HG03342 (cell line): ENCODE measurements around the gene MAPK4.
A peak's percentile ranks its signal among the peaks of the same experiment; 100 is the strongest.

Source experiments
- ATAC-seq: cut with Tn5 transposase; IDR thresholded peaks from one replicate; pipeline ENCODE4 v1.9.1; 2021; ENCODE audit warnings: mild to moderate bottlenecking, moderate library complexity; ENCODE audit not compliant: unreplicated experiment

The MAPK4 gene

GRCh38 chr18:50715919-50716318, 156.0 kb downstream of the MAPK4 start:
- ATAC-seq: no peak

GRCh38 chr18:50716902-50717301, 157.0 kb downstream of the MAPK4 start:
- ATAC-seq: no peak

GRCh38 chr18:50717563-50717962, 157.7 kb downstream of the MAPK4 start:
- no peak for ATAC-seq

- ATAC-seq: no peak
Observed at GRCh38 chr18:50719471-50720324, 159.8 kb downstream of the MAPK4 start.

- ATAC-seq: no peak
Observed at GRCh38 chr18:50720325-50720674, 160.4 kb downstream of the MAPK4 start.

GRCh38 chr18:50721006-50721405, 161.1 kb downstream of the MAPK4 start:
- no peak for ATAC-seq

DNA sequence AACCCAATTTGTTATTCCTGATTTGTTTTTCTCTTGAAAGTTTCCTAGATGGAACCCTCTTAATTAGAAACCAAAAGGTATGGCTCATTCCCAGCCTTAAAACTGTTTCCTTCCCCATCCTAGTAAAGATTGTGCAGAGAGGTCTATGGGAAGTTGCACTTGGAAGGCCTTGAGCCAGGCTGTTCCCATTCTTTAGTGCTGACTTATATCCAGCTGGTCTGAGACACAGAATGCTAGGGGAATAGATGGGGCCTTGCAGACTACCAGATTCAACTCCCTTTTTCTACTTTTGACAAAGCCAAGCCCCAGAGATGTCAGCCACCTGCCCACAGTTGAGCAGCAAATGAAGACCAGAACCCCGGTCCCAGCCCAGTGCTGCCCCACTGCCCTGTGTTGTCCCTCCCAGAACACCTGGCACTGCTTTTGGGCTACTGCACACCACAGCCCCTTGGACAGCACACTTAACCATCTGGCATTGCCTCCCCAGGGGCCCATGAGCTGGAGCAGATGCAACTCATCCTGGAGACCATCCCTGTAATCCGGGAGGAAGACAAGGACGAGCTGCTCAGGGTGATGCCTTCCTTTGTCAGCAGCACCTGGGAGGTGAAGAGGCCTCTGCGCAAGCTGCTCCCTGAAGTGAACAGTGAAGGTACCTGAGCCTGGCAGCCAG, 161.7 kb downstream of the MAPK4 start:
- ATAC-seq: no peak

DNA sequence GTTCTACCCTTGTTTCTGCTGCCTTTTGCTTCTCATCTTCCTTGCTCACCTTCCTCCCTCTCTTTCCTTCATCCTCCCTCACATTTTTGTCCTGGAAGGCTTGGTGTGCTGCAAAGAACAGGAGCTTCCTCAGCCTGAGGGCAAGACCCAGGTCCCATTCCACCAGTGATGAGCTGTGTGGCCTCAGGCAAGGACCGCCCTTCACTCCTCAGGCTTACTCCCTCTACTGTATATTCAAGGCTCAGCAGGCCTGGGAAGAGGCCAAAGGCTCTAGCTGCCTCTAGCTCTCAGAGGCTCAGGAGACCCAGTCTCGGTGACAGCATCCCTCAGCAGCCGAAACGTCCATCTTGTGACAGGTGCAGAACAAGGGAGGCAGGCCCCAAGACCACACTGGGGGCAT, 162.4 kb downstream of the MAPK4 start:
- no peak for ATAC-seq

DNA sequence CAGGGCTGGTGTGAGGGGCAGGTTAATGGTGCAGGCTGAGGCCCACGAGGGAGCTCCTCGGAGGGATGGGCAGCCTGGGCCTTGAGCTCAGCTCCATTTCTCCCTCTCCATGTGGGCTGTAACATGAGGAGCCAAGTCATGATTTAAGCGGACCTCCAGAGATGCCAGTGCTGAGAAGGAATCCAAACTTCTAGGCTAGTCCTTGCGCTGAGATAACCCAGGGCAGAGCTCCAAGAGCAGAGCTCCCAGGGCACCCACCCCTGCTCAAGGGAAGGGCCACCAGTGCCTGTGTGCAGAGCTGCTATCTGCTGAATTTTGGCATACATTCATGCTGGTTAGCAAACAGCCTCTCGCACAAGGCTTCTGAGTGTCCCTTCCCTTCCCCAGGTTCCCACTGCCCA, 164.9 kb downstream of the MAPK4 start:
- no peak for ATAC-seq

DNA sequence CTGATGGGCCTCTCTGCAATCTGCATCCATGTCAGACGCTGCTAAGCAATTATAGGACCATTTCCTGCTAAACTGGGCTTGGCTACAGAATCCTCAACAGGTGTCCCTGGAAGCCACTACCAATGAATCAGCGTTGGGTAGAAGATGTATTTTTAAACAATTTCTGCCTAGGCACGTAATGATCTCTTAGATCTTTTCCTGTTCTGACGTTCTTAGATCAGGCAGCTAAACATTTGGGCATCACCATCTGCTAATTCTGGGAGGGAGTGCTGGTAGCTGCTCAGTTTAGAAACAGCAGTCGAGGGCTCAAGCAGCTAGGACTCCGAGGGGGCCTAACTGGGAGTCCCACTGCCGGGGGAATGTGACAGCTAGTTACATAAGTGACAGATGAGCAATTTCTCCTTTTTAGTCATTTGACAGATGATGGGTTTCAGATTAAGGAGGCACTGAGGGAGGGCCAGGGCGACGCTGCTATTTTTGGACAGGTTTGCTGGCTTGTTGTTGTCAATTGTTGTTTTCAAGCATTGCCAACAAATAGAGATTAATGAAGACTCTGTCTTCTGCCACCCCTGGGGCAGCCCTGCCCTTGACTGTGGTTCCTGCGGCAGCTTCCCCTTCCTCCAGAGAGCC, 167.2 kb downstream of the MAPK4 start:
- ATAC-seq: peak; percentile 75

DNA sequence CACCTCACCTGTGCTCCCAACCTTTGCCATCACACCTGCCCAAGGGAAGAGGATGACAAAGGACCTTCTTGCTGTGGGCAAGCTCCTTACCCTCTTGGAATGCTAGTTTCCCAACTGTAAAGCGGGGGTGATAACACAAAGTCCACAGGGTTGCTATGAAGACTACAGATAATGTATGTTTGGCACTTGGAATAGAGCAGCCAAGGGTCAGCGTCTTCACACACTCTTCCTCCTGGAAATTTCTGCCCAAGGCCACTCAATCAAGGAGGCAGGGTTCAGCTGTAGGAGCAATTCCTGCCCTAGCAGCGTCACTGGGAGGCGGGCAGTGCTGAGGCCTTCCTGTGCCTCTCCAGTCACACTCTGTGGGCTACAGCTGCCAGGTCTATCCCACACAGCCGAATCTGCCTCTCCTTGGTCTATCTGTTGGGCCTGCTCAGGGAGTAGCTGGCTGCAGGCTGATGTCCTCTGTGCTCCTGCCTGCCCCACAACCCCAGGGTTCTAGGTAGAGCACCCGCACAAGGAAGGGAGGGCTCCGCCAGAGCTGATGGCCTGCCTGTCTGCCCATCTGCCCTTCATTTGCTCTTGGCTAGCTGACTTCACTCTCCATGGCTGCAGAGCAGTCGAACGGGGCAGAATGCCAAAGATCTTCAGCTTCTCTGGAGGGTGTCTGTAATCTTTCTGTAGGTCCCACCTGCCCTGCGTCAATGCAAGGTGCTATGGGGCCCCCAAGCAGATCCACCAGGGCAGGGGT, 168.0 kb downstream of the MAPK4 start:
- ATAC-seq: no peak

GRCh38 chr18:50729376-50729775, 169.5 kb downstream of the MAPK4 start:
- no peak for ATAC-seq

- no peak for ATAC-seq
Observed at GRCh38 chr18:50729986-50730385, 170.1 kb downstream of the MAPK4 start.

DNA sequence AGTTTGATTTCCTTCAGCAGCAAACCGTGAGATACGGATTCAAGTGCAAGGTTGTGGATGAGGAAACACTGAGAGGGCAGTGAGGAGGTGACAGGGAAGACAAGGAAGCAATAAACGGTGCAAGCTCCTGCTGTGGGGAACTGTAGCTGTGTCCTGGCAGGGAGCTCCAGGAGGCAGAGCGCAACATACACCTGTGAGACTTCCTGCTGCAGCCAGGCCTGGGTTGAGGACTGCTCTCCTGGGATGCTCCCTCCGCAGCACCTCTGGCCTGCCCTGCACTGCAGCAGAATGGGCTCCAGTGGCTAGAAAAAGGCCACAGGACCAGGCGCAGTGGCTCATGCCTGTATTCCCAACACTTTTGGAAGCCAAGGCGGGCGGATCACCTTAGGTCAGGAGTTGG, 174.5 kb downstream of the MAPK4 start:
- no peak for ATAC-seq

DNA sequence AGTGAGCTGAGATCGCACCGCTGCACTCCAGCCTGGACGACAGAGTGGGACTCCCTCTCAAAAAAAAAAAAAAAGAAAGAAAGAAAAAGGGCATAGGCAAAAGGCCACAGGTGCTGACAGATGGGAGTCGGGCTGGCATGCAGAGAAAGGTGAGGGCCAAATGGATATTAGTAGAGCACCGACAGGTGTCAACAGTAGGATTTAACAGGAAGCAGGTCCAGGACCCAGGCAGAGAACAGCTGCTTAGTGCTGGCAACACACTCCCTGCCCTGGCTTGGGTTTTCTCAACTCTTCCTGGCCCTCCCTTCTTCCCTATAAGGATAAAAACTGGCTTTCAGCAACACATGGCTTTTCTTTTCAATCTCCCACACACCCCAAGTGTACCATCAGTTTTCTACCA, 175.0 kb downstream of the MAPK4 start:
- no peak for ATAC-seq

DNA sequence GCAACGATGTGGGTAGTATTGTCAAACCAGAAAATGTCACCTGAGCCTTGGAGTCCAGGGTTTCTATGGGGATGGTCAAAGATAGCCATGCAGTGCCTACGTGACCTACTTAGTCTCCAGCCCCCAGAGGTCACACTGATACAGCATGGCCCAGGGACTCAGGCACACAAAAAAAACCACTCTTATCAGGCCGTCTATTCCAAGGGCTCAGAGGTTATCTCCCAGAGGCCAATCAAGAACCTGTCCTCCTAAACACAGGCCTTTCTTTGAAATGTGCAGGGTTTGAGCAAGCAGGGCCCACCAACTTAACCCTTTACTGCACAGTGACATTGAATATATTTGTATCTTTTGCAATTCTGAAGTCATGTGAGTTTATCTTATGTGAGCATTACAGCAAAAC, 177.2 kb downstream of the MAPK4 start:
- no peak for ATAC-seq

- ATAC-seq: no peak
Observed at GRCh38 chr18:50738098-50738757, 178.3 kb downstream of the MAPK4 start.

- ATAC-seq: no peak
Observed at GRCh38 chr18:50742952-50743351, 183.1 kb downstream of the MAPK4 start.

DNA sequence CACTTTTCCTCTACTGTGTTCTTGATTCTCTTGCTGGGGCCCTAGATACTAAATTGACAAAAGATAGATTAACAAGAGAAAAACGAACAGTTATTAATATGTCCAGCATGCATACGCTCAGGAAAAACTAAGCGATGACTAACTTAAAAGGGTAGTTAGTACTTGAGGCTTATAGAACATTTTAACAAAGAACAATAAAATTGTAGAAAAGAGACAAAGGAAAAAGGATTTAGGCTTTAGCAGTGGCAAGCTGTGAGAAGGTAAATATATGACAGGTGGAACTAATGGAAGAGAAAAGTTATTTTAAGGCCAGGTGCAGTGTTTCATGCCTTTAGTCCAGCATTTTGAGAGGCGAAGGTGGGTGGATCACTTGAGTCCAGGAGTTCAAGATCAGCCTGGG, 184.4 kb downstream of the MAPK4 start:
- no peak for ATAC-seq

- no peak for ATAC-seq
Observed at GRCh38 chr18:50745945-50746344, 186.1 kb downstream of the MAPK4 start.

GRCh38 chr18:50747849-50748242, 188.0 kb downstream of the MAPK4 start:
- no peak for ATAC-seq
